Smooth muscle cell (in vitro differentiated cells): ENCODE measurements around the gene ADSS2. TPM values are rescaled to one million over a fixed set of nuclear protein-coding genes. Genes with fewer than 3 reads are reported as not detected.
A peak's percentile ranks its signal among the peaks of the same experiment; 100 is the strongest.

ENCODE experiments used
- DNase-seq: peaks from one replicate; lab custom pipeline; 2025; ENCODE audit not compliant: unreplicated experiment; lab: John Stamatoyannopoulos, UW
- H2AFZ ChIP-seq: fragments of 200-600 bp; sonication (generic); 2 replicates; pipeline ENCODE4 v1.6.0; 2016; ENCODE audit warnings: antibody characterized with exemption, low read depth, mild to moderate bottlenecking
- H3F3A ChIP-seq: fragments of 200-600 bp; sonication (generic); 2 replicates; pipeline ENCODE4 v1.6.0; 2017; ENCODE audit warnings: antibody characterized with exemption, low read depth
- H3K27ac ChIP-seq: fragments of 200-600 bp; sonication (generic); 2 replicates; pipeline ENCODE4 v1.5.1; 2016; ENCODE audit warnings: low read depth, mild to moderate bottlenecking
- H3K27me3 ChIP-seq: fragments of 200-600 bp; sonication (generic); 2 replicates; pipeline ENCODE4 v1.6.1; 2016; ENCODE audit warnings: low read depth, mild to moderate bottlenecking
- H3K36me3 ChIP-seq: fragments of 200-600 bp; sonication (generic); 2 replicates; pipeline ENCODE4 v1.5.1; 2016; ENCODE audit warnings: low read depth
- H3K4me1 ChIP-seq: fragments of 200-600 bp; sonication (generic); 2 replicates; pipeline ENCODE4 v1.5.1; 2016; ENCODE audit warnings: low read depth
- H3K4me2 ChIP-seq: fragments of 200-600 bp; sonication (generic); 2 replicates; pipeline ENCODE4 v1.6.0; 2016; ENCODE audit warnings: mild to moderate bottlenecking
- H3K4me3 ChIP-seq: fragments of 200-600 bp; sonication (generic); 2 replicates; pipeline ENCODE4 v1.5.1; 2016; ENCODE audit warnings: mild to moderate bottlenecking
- H3K79me2 ChIP-seq: fragments of 200-600 bp; sonication (generic); 2 replicates; pipeline ENCODE4 v1.6.0; 2016; ENCODE audit warnings: low read depth, mild to moderate bottlenecking
- H3K9ac ChIP-seq: fragments of 200-600 bp; sonication (generic); 2 replicates; pipeline ENCODE4 v1.6.0; 2016; ENCODE audit warnings: low read depth
- H3K9me3 ChIP-seq: fragments of 200-600 bp; sonication (generic); replicated peaks from 2 replicates; pipeline ENCODE4 v1.5.1; 2016; ENCODE audit warnings: low read depth
- H4K20me1 ChIP-seq: fragments of 200-600 bp; sonication (generic); 2 replicates; pipeline ENCODE4 v1.6.0; 2016; ENCODE audit warnings: low read depth
- CTCF ChIP-seq: fragments of 200-600 bp; sonication (generic); IDR thresholded peaks from 2 replicates; pipeline ENCODE4 v1.5.1; 2017; ENCODE audit warnings: borderline replicate concordance, mild to moderate bottlenecking, antibody characterized with exemption; ENCODE audit not compliant: insufficient read depth, poor library complexity, severe bottlenecking
- WGBS: methylation state at CpG from one replicate; pipeline ENCODE4 v1.1.7; 2016; ENCODE audit warnings: low lambda C conversion rate; 5-methylcytosine and 5-hydroxymethylcytosine counted together
- polyA plus RNA-seq: library from polyadenylated mRNA; unstranded; fragments of >200 nt; fragmentation: Nextera tagmentation; extraction: Ambion mirVana; gene quantifications from 2 replicates; pipeline ENCODE4 v1.2.1, GENCODE V29; 2016
- total RNA-seq: library from RNA; depleted of rRNA; stranded (reverse); fragments of >200 nt; gene quantifications from 2 replicates; pipeline ENCODE4 v1.2.3, GENCODE V29; 2014

ADSS2 gene
- total and polyA plus RNA-seq, 2 experiments from 2014 or later = 13.8 to 35.1 TPM

DNA sequence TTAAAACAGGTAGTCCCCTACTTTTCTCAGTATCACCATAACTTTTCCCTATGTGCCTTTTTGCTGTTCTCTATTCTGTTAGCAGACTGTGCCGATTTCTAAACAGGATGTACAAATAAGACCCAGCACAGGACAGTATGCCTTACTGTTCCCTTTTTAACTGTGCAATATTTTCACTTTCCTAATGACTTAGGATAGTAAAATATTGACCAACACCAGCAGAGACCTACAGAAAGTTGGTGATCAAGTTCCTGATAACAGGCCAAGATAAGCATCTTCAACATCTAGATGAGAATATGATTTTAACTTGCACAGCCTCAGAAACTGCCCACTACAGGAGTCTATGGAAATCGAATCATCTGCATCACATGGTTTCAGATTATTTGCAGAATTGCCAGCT is 42.0 kb downstream of the ADSS2 start:
- Histone ChIP-seq H3K9me3 (no peaks in the 10 kb centered on the region), H2AFZ (no peak overlapping the region), H3K9ac (no peak overlapping the region), H3K4me1 (no peaks in the 10 kb centered on the region), H3K27ac (no peak overlapping the region), H3K79me2 (no peaks in the 10 kb centered on the region), H3K4me3 (no peak overlapping the region), H3K27me3 (no peaks in the 10 kb centered on the region), H4K20me1 (no peaks in the 10 kb centered on the region), H3K4me2 (no peak overlapping the region), H3K36me3 (peaks cover 5% of the 10 kb centered on the region), H3F3A (no peaks in the 10 kb centered on the region)
- 93% methylated on average over 2 of the region's 2 CpGs for WGBS
- no peak for DNase-seq
- no peak for TF ChIP-seq CTCF

- Histone ChIP-seq H3K4me3 (no peak overlapping the region), H3K27me3 (no peaks in the 10 kb centered on the region), H3K9me3 (peaks cover 6% of the 10 kb centered on the region), H3K4me1 (no peaks in the 10 kb centered on the region), H3K27ac (peak overlapping the region; percentile 30), H3K4me2 (peak overlapping the region; percentile 29), H2AFZ (no peak overlapping the region), H3K79me2 (no peaks in the 10 kb centered on the region), H3K36me3 (peaks cover 22% of the 10 kb centered on the region), H3F3A (no peaks in the 10 kb centered on the region), H3K9ac (no peak overlapping the region), H4K20me1 (no peaks in the 10 kb centered on the region)
- DNase-seq = no peak
- no peak for TF ChIP-seq CTCF
- WGBS = 71% methylated on average over 4 of the region's 4 CpGs
These were observed 45.4 kb downstream of the ADSS2 start for GRCh38 chr1:244406337-244406736.

DNA sequence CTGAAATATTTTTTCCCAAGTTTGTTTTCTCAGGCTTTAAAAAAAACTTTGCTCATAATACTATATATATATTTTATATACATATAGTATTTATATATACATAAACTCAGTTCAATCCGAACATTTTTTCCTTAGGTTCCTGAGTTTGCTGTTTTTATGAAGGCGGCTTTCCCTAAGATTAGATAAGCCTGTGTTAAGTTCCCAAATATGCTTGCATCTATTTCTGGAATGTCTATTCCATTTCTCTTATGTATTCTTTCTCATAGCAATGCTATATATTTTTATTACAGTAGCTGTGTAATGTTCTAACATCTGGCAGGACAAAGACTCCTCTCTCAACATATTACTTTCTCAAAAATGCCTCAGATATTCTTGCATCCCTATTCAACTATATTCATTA is 45.9 kb downstream of the ADSS2 start:
- H3K4me3 ChIP-seq = no peak overlapping the region
- H3K79me2 ChIP-seq = no peaks in the 10 kb centered on the region
- DNase-seq = no peak
- no peak for TF ChIP-seq CTCF
- peak overlapping the region; percentile 29 for H3K4me2 ChIP-seq
- no peaks in the 10 kb centered on the region for H3K4me1 ChIP-seq
- H3K9ac ChIP-seq = no peak overlapping the region
- H4K20me1 ChIP-seq = no peaks in the 10 kb centered on the region
- no peaks in the 10 kb centered on the region for H3K27me3 ChIP-seq
- 40% methylated on average over 2 of the region's 2 CpGs for WGBS
- peaks cover 10% of the 10 kb centered on the region for H3K9me3 ChIP-seq
- H3K27ac ChIP-seq = peak overlapping the region; percentile 30
- peaks cover 24% of the 10 kb centered on the region for H3K36me3 ChIP-seq
- no peak overlapping the region for H2AFZ ChIP-seq
- no peaks in the 10 kb centered on the region for H3F3A ChIP-seq

DNA sequence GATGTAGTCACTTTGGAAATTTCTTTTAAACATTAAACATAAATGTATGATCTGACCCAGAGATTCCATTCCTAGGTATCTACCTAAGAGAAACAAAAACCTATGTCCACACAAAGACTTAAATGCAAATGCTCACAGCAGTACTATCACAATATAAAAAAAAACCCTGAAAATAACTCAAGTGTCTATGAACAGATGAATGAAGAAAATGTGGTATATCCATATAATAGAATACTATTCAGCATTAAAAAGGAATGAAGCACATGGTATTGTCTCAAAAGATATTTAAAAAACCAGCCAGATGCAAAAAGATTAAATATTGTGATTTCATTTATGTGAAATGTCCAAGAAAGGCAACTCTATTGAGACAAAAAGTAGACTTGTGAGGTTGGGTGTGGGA is 48.3 kb downstream of the ADSS2 start:
- DNase-seq = no peak
- H3K9me3 ChIP-seq = peaks cover 10% of the 10 kb centered on the region
- no peak overlapping the region for H3K4me3 ChIP-seq
- no peak overlapping the region for H3K27ac ChIP-seq
- no peaks in the 10 kb centered on the region for H3K4me1 ChIP-seq
- no peak overlapping the region for H2AFZ ChIP-seq
- H3K27me3 ChIP-seq = no peaks in the 10 kb centered on the region
- H3K4me2 ChIP-seq = no peak overlapping the region
- no peak overlapping the region for H3K9ac ChIP-seq
- no peaks in the 10 kb centered on the region for H3F3A ChIP-seq
- no peak for TF ChIP-seq CTCF
- H3K79me2 ChIP-seq = no peaks in the 10 kb centered on the region
- peaks cover 25% of the 10 kb centered on the region for H3K36me3 ChIP-seq
- no peaks in the 10 kb centered on the region for H4K20me1 ChIP-seq
